SIG-M5 treated with dmso at 0.1 percent for 504 hours (cell line): ENCODE results near the gene CLASRP.

Experiments
- DNase-seq: peaks from one replicate; lab custom pipeline; 2025; ENCODE audit not compliant: unreplicated experiment; lab: John Stamatoyannopoulos, UW

The CLASRP gene

DNA sequence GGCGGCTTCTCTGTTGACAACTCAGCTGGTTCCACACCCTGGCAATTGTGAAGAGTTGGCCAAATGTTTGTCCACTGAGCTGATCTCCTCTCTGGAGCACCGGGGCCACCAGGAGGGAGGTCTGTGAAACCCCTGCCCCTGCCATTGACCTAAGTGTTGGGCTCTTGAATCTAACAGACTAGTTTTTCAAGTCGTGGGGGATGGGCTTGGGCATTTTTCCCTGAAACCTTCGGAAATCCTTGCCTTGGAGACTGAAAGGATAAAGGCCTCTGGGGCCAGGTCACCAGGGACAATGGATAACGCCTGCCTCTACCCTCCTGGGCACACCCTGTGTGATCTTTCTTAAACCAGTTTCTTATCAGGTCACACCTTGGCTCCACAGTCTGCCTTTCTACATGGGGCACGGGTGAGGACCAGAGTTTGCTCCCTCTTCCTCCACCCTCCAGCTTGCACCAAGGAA is 41.1 kb downstream of the CLASRP start:
- DNase-seq: no peak

DNA sequence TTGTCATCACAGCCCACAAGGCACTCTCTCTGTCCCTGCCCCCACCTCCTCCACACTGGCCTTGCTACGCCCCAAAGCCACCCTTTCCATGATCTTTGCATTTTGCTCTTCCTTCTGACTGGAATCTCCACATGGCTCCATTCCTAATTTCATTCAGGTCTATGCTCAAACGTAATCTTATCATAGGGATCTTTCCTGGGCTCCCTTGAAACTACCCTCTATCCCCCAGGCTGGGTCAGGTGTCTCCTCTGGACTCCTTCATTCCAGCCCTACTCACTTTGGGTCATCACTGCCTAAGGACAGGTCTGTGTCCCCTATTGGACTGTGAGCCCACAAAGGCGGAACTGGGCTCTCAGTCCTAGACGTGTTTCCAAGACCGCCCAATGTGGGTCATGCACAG is 43.3 kb downstream of the CLASRP start:
- no peak for DNase-seq

- DNase-seq: no peak
These were observed 47.6 kb downstream of the CLASRP start for GRCh38 chr19:45086480-45086879.

DNA sequence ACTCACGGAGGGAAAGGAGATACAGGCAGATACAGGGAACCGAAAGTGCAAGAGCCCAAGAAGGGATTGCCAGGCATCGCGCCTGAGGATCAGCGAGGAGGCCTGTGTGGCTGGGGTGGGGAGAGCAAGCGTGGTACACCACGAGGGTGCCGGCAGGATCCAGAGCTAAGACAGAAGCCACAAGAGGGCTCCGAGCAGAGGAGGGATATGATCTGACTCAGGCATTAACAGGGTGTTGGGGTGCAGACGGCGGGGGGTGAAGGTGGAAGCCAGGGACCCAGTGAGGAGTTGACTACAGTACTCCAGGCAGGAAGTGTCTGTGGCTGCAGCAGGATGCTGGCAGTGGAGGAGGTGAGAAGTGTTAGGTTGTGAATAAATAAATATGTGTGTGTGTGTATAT is 48.7 kb downstream of the CLASRP start:
- peak; percentile 61 for DNase-seq

- no peak for DNase-seq
These were observed 51.2 kb downstream of the CLASRP start for GRCh38 chr19:45090034-45090433.

DNA sequence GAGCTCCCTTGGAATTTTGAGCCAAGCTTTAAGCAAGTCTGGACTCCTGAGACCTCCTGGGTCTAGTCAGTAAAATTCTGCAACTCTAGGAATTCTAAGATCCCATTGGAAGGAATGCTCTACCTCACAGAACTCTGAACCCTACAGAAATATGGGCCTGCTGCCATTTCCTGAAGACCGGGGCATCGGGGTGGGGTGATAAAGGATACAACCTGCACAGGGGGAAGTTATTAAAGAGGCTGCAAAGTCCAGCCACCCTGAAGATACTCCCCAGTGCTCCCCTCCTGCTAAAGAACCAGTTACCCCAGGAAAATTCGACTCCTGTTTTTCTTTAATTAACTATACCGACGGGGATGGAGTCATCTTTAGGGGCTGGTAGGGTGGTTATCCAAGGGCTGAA is 51.8 kb downstream of the CLASRP start:
- no peak for DNase-seq

- DNase-seq: peak; percentile 96
These were observed 52.4 kb downstream of the CLASRP start for GRCh38 chr19:45091031-45091923.

GRCh38 chr19:45092747-45093678 is 54.2 kb downstream of the CLASRP start, which contains the start of gene PPP1R37:
Gene PPP1R37 (plus strand): TSS chr19:45093179. CDS start chr19:45093326, 147 bp downstream.
- peak; percentile 94 for DNase-seq

DNA sequence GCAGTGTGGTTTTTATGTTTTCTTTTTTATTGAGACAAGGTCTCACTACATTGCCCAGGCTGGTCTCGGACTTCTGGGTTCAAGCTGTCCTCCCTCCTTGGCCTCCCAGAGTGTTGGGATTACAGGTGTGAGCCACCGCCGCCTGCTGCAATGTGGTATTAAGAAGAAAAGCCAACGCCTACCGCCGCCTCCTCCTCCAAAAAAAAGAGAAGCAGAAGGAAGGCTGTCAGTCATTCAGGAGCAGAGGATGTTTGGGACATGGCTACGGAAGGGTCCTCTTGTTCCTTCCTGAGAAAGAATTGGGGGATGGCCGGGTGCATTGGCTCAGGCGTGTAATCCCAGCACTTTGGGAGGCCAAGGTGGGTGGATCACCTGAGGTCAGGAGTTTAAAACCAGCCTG is 55.3 kb downstream of the CLASRP start:
- DNase-seq: peak; percentile 14

GRCh38 chr19:45094707-45095106 is 55.9 kb downstream of the CLASRP start:
- no peak for DNase-seq

DNA sequence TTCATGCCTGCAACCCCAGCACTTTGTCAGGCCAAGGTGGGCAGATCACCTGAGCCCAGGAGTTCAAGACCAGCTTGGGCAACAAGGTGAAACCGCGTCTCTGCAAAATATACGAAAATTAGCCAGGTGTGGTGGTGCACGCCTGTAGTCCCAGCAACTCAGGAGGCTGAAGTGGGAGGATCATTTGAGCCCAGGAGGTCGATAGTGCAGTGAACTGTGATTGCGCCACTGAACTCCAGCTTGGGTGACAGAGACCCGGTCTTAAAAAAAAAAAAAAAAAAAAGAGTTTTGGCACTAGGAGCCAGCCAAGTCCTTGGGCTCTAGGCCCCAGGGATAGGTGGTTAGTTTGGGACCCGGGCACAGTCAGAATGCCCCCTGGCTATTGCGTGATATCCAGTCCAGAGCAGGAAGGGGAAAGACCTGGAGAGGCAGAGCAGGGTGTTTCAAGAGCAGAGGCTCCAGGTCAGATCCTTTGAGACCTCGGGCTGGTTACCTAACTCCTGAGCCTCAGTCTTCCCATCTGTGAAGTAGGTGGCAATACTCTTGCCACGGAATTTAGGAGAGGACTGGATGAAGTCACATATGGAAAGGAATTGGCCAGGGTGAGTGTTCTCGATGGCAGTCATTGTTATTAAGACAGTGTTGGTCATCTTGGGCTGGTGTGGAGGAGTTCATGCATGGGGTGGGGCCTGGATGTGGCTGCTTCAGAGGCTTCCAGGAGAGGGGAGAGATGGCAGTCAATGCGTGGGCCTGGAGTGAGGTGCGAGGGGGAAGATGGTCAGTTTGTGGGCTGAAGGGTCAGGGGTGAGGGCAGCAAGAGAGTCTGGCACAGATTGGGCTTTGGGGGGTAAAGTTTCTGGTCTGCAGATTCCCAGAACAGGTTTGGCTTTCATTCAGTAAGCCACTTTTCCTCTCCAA is 56.9 kb downstream of the CLASRP start:
- DNase-seq: no peak

GRCh38 chr19:45096700-45097099 is 57.9 kb downstream of the CLASRP start:
- no peak for DNase-seq

- DNase-seq: no peak
These were observed 58.6 kb downstream of the CLASRP start for GRCh38 chr19:45097450-45097775.

DNA sequence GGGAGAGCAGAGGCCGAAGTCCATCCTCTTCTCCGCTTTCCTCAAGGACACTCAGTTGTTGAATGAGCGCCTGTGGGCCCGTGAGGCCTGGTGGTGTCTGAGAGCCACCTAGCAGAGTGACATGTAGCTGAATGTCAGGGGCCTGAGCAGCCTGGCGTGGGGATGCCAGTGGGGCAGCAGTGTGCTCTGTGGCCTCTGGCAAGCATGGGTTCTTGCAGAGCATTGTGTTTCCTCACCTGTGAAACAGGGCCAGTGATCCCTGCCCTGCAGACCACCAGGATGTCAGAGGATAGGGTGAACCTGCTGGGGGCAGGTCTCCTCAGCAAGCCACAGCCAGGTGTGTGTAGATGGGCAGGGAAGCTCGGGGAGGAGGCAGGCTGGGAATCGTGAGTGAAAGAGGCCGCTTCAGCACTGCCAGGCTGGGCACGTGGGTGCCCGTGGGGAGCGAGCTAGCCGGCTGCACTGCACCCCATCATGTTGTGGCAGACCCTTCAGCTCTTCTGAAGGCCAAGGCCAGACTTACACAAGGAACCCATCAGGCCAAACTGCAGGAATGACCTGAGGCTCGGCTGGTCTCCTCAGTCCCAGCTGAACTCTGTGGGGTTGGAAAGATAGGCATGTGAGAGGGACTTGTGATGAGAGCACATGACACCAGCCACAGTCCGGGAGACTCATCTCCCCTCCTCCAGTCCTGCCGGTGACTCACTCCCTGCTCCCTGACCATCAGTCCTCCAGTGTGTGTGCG is 59.1 kb downstream of the CLASRP start:
- no peak for DNase-seq

DNA sequence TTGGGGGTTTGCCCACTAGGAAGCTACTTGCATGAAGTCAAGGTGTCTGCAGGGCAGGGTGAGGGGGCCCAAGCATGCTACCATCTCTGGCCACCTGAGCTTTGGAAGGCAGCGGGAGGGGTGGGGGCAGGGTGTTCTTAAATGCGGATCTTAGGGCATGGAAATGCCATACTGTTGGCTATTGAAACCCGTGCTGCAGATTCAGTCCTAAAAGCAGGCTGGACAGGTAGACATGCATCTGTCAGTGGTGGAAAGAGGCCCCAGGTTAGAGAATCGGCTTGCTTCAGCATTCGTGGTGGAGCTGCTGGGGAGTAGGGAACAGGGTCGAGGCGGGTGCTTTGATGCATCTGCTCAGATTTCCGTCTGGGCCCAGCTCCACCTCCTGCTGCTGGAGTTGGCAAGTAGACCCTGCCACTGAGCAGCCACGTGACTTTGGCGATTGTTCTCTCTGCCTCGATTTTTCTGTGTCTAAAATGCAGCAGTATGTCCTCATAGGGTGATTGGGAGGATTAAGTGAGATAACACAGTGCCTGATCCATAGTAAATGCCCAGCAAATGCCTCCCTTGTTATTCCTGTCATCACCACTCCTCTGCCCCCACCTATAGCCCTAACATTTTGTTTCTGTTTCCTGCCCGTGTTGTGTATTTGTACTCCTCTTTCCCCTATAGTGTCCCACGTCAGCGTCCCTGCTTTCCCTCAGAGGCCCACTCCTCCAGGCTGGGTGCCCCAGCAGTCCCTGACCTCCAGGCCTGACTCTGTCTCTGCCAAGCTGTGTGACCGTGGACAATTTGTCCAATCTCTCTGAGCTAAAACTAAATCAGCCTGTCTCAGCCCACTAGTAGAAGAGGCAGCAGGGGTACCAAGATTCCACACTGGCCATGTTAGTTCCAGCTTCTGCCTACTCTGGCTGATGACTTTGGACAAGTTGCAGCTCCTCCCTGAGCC is 59.9 kb downstream of the CLASRP start:
- DNase-seq: no peak

DNA sequence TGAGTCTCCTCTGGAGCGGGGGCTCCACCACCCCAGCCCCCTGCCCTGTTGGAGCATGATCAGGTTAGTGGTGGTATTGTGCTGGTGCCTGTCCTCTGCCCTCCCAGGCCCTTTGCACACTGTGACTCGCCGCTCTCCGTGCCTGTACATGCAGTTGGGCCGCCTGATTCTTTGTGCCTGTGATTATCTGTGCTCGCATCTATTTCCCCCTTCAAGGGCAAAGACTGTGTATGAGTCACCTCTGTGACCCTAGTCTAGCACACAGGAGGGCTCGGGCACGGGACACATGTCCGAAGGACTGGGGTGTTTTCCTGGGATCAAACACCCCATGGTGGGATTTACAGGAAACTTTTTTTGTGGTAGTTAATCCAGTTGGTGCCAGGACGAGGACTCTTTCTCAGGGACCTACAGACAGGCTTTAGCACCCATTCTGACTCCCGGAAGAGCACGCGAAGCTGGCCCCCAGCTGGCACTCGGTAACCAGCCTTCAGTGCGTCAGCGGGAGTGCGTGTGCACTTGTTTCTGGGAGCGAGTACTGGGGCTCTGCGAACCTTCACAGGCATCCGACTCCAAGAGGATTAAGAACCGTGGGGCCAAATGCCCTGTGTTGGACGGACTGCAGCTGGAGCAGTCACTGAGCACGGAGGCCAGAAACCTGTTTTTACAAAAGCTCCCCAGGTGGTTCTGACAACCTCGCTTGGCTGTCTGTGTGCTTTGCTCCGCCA is 60.8 kb downstream of the CLASRP start:
- no peak for DNase-seq

DNA sequence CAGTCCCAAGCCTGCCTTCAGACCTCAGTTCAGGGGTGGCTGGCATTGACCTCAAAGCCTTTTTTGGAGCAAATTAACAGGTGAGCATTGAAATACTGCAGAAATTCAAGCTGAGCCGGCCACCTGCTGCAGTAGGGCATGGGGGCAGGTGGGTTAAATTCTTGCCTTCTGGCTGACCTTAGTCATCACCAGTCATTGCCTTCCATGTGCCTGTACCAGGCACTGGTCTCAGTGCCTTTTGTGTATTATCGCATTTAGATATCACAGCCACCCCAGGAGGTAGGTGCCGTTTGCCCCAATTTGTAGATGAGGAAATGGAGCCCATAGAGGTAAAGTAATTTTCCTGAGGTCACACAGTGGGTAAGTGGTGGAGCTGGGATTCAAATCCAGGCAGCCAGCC is 61.4 kb downstream of the CLASRP start:
- no peak for DNase-seq

DNA sequence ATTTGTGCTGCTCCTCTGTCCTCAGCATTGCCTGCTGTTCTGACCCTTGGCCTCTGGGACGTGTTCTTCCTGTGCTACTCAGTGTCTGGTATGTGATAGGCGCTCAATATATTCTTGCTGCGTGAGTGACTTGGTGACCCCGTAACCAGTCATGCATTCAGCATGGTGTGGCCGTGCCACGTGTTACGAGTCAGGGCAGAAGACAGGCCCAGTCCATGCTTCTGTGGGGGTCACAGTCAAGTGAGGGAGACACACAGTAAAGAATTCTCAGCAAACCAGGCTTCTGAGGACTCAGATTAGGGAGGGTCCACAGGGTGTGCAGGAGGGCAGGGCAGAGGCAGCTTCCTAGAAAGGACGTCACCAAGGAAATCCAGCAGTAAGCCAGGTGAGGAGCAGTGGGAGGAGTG is 62.0 kb downstream of the CLASRP start:
- no peak for DNase-seq
